Neuron (in vitro differentiated cells): Measurements from ENCODE around the gene SULT2B1.
"Not testable (repeated sequence)": the region's sequence is repeated elsewhere in the genome, so short reads cannot be mapped to it uniquely, and the experiment has no call there.

Experiments
- H2AFZ ChIP-seq: one replicate; pipeline ENCODE4 v1.6.1; 2013; ENCODE audit warnings: low read depth, mild to moderate bottlenecking, inconsistent platforms, low read length, moderate library complexity
- H3K27me3 ChIP-seq: one replicate; pipeline ENCODE4 v1.6.1; 2013; ENCODE audit warnings: low read length; ENCODE audit not compliant: insufficient read depth
- H3K36me3 ChIP-seq: one replicate; pipeline ENCODE4 v1.6.1; 2013; ENCODE audit warnings: low read length; ENCODE audit not compliant: insufficient read depth
- H3K4me1 ChIP-seq: one replicate; pipeline ENCODE4 v1.6.1; 2013; ENCODE audit warnings: low read length; ENCODE audit not compliant: insufficient read depth
- H3K4me3 ChIP-seq: 2 replicates; pipeline ENCODE4 v1.5.1; 2013; ENCODE audit warnings: mild to moderate bottlenecking, low read length, moderate library complexity
- H3K9me3 ChIP-seq: one replicate; pipeline ENCODE4 v1.6.1; 2013; ENCODE audit warnings: low read length

The SULT2B1 gene

DNA sequence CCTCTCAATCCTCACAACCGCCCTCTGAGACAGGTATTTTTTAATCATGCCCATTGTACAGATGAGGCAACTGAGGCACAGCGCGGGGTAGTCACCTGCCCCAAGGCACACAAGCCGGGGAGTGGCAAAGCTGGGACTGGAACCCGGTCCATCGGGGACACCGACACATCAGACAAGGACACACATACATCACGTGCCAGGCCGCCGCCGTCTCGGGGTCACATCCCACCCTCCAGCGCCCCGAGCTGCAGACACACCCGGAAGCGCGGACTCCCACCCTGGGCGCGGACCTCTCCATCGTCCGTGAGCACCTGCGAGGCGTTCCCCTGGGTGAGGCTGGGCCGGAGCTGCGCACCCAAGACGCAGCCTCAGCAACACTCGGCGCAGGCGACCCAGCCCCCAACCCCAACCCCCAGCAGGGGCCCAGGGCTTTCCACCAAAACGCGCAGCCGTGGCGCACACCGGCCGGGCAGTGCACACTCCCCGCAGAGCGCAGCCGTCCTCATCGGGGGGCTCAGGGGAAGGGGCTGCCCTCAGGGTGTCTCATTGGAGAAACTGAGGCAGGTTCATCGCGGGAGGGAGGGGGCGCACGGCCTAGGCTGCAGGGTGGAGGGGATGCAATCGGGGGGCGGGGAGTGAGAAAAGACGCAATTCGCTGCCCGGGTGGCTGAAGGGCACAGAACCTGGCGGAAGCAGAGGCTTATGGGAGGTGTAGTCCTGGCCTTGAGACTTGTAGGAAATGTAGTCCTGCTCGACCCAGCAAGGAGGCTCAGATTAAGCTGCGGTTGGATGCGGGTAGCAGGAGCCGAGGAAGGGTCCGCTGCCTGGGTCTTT, 38.5 kb upstream of the SULT2B1 start:
- Histone ChIP-seq H3K4me1 (peaks cover 13% of the 10 kb centered on the region), H2AFZ (peak overlapping the region; percentile 73), H3K4me3 (peak overlapping the region; percentile 54), H3K27me3 (peaks cover 11% of the 10 kb centered on the region), H3K36me3 (no peaks in the 10 kb centered on the region), H3K9me3 (no peaks in the 10 kb centered on the region)

DNA sequence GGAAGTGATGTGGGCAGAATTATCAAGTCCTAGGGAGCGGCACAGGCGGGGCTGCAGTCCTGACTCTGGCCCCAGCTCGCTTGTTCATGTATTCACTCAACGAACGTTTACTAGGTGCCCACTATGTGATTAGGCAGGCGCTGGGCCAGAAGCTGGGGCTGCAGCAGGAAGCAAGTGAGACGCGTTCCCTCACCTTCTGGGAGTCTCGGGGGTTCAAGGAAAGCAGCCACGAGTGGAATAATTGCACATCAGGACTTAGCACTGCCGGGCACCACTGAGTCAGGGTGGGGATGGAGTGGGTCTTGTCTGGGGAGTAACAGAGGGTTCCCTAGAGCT, 37.9 kb upstream of the SULT2B1 start:
- H3K36me3 ChIP-seq: no peaks in the 10 kb centered on the region
- no peaks in the 10 kb centered on the region for H3K9me3 ChIP-seq
- H2AFZ ChIP-seq: no peak overlapping the region
- peaks cover 13% of the 10 kb centered on the region for H3K4me1 ChIP-seq
- peaks cover 11% of the 10 kb centered on the region for H3K27me3 ChIP-seq
- H3K4me3 ChIP-seq: peak overlapping the region; percentile 54

- H3K4me1 ChIP-seq: peaks cover 9% of the 10 kb centered on the region
These were observed 35.4 kb upstream of the SULT2B1 start for GRCh38 chr19:48516536-48516935.

DNA sequence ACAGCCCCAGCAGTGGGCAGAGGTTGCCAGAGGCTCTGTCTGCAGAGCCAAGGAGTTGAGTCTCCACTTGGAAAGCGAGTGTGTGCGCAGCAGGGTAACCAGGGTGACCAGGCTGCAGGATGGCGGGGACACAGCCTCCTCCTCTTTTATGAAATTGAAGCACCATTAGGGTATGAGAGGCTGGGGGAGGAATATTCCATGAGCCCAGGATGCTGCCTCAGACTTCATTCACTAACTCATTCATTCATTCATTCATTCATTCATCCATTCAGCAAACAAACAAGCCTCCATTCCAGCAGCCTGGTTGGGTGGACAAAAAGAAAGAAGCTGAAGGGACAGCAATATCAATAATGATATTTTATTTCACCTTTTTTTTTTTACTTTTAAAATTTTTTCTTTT, 33.8 kb upstream of the SULT2B1 start:
- Histone ChIP-seq H3K4me3 (no peak overlapping the region), H3K9me3 (no peaks in the 10 kb centered on the region)

More at GRCh38 chr19:48516536-48516935, 35.4 kb upstream of the SULT2B1 start:
- Histone ChIP-seq H3K4me3 (no peak overlapping the region), H3K36me3 (no peaks in the 10 kb centered on the region), H3K9me3 (no peaks in the 10 kb centered on the region), H2AFZ (no peak overlapping the region), H3K27me3 (peaks cover 11% of the 10 kb centered on the region)

GRCh38 chr19:48519426-48519825, 32.5 kb upstream of the SULT2B1 start:
- H3K4me3 ChIP-seq, H3K9me3 ChIP-seq, H2AFZ ChIP-seq, H3K27me3 ChIP-seq, H3K4me1 ChIP-seq, H3K36me3 ChIP-seq: not testable (repeated sequence)

More for the DNA sequence above, 33.8 kb upstream of the SULT2B1 start:
- Histone ChIP-seq H3K27me3 (no peaks in the 10 kb centered on the region), H2AFZ (no peak overlapping the region), H3K4me1 (peaks cover 4% of the 10 kb centered on the region), H3K36me3 (no peaks in the 10 kb centered on the region)

- peaks cover 3% of the 10 kb centered on the region for H3K9me3 ChIP-seq
- no peaks in the 10 kb centered on the region for H3K27me3 ChIP-seq
- no peaks in the 10 kb centered on the region for H3K4me1 ChIP-seq
- no peak overlapping the region for H2AFZ ChIP-seq
- no peaks in the 10 kb centered on the region for H3K36me3 ChIP-seq
- H3K4me3 ChIP-seq: no peak overlapping the region
These were observed 31.8 kb upstream of the SULT2B1 start for GRCh38 chr19:48520134-48520533.

DNA sequence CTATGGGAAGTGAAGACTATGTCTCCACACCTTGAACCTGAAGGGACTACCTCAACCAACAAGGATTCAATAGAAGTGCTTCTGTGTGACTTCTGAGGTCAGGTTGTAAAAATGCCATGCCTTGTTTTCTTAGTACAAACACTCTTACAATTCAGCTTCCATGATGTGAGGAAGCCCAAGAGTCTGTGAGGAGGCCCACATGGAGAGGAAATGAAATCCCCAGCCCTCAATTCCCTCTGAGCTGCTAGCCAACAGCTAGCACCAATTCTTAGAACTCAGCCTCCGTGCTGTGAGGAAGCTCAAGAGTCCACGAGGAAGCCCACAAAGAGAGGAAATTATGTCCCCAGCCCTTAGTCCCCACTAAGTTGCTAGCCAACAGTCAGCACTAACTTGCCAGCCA, 27.8 kb upstream of the SULT2B1 start:
- Histone ChIP-seq H2AFZ (no peak overlapping the region), H3K36me3 (no peaks in the 10 kb centered on the region), H3K4me1 (no peaks in the 10 kb centered on the region), H3K9me3 (peaks cover 6% of the 10 kb centered on the region), H3K4me3 (no peak overlapping the region), H3K27me3 (no peaks in the 10 kb centered on the region)

GRCh38 chr19:48524732-48525131, 27.2 kb upstream of the SULT2B1 start:
- Histone ChIP-seq H3K9me3 (peaks cover 6% of the 10 kb centered on the region), H3K4me1 (no peaks in the 10 kb centered on the region), H3K4me3 (no peak overlapping the region), H3K36me3 (no peaks in the 10 kb centered on the region), H2AFZ (no peak overlapping the region), H3K27me3 (no peaks in the 10 kb centered on the region)

DNA sequence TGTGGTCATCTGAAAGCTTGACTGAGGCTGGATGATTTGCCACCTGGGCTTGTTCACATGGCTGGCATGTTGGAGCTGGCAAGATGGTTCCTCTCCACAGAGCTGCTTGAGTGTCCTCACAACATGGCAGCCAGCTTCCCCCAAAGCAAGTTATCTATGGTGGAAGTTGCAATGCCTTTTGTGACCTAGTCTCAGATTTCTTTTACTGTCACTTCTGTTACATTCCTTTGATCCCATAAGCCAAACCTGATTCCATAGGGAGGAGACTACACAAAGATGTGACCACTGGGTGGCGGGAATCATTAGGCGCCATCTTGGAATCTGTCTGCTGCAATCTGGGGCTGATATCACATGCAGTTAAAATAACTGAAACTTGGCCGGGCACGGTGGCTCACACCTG, 22.8 kb upstream of the SULT2B1 start:
- Histone ChIP-seq H3K4me1 (no peaks in the 10 kb centered on the region), H3K27me3 (no peaks in the 10 kb centered on the region), H3K9me3 (peaks cover 6% of the 10 kb centered on the region), H2AFZ (no peak overlapping the region), H3K36me3 (no peaks in the 10 kb centered on the region), H3K4me3 (no peak overlapping the region)

DNA sequence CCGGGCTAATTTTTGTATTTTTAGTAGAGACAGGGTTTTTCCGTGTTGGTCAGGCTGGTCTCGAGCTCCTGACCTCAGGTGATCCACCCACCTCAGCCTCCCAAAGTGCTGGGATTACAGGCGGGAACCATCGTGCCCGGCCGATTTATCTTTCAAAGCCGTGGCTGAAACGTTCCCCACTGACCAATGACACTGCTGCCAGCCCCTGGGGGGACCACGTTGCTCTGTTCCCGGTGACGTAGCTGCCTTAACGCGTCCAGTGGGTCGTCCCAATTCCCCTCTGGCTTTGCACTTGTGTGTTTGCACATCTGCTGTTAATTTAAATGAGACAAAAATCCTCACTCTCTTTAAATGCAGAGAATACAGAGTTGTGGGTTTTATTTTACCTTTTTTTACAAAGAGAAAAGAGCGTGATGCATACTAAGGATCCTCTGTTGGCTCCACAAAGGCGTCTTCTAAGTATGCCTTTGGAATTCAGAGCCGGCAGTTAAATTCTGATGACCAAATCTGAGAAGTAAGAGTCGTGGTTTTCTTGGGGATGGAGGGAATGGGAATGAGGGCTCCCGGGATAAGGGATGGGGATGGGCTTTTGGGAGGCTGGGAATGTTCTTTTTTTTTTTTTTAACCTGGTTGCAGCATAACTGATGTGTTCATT, 21.8 kb upstream of the SULT2B1 start:
- H3K27me3 ChIP-seq: no peaks in the 10 kb centered on the region
- no peaks in the 10 kb centered on the region for H3K4me1 ChIP-seq
- no peak overlapping the region for H2AFZ ChIP-seq
- H3K4me3 ChIP-seq: no peak overlapping the region
- no peaks in the 10 kb centered on the region for H3K36me3 ChIP-seq
- H3K9me3 ChIP-seq: peaks cover 3% of the 10 kb centered on the region

DNA sequence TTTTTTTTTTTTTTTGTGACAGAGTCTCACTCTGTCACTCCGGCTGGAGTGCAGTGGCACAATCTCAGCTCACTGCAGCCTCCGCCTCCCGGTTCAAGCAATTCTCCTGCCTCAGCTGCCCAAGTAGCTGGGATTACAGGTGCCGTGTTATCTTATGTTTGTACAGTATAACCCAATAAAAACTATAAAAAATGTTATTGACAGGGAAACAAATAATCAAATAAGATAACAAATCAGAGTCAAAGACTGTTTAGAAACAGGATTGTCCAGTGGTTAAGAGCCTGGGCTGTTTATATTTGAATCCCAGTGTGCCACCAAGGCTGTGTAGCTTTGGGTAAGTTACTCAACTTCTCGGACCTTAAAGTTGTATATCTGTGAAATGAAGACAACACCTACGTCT, 21.2 kb upstream of the SULT2B1 start:
- Histone ChIP-seq H2AFZ (no peak overlapping the region), H3K4me3 (no peak overlapping the region), H3K4me1 (no peaks in the 10 kb centered on the region), H3K27me3 (no peaks in the 10 kb centered on the region), H3K9me3 (peaks cover 3% of the 10 kb centered on the region), H3K36me3 (no peaks in the 10 kb centered on the region)

GRCh38 chr19:48533770-48534169, 18.2 kb upstream of the SULT2B1 start:
- Histone ChIP-seq H3K4me3 (no peak overlapping the region), H3K4me1 (no peaks in the 10 kb centered on the region), H3K9me3 (peaks cover 3% of the 10 kb centered on the region), H3K27me3 (no peaks in the 10 kb centered on the region), H3K36me3 (no peaks in the 10 kb centered on the region), H2AFZ (no peak overlapping the region)

GRCh38 chr19:48537541-48537940, 14.4 kb upstream of the SULT2B1 start:
- H2AFZ ChIP-seq: no peak overlapping the region
- H3K4me1 ChIP-seq: no peaks in the 10 kb centered on the region
- H3K9me3 ChIP-seq: no peaks in the 10 kb centered on the region
- H3K36me3 ChIP-seq: no peaks in the 10 kb centered on the region
- no peaks in the 10 kb centered on the region for H3K27me3 ChIP-seq
- no peak overlapping the region for H3K4me3 ChIP-seq
